Muscle layer of colon (tissue), 2 donors: ENCODE results near the gene NARS2.
"Not testable (repeated sequence)": the region's sequence is repeated elsewhere in the genome, so short reads cannot be mapped to it uniquely, and the experiment has no call there.

Source experiments
- H3K27ac ChIP-seq: one replicate; pipeline ENCODE4 v1.7.0; 2013; ENCODE audit warnings: low read depth, mild to moderate bottlenecking, low read length, moderate library complexity
- H3K27me3 ChIP-seq, 2 donors: one replicate each; pipeline ENCODE4 v1.7.0; 2013; ENCODE audit warnings: low read length in 2 of 2, mild to moderate bottlenecking in 2 of 2; ENCODE audit not compliant: insufficient read depth in 2 of 2, control insufficient read depth in 1 of 2
- H3K36me3 ChIP-seq: one replicate; pipeline ENCODE4 v1.7.0; 2013; ENCODE audit warnings: mild to moderate bottlenecking, low read length; ENCODE audit not compliant: insufficient read depth
- H3K4me1 ChIP-seq: one replicate; pipeline ENCODE4 v1.7.0; 2013; ENCODE audit warnings: mild to moderate bottlenecking, low read length; ENCODE audit not compliant: insufficient read depth
- H3K4me3 ChIP-seq, 2 donors: one replicate each; pipeline ENCODE4 v1.7.0; 2013; ENCODE audit warnings: low read length in 2 of 2, low read depth in 1 of 2, mild to moderate bottlenecking in 1 of 2, moderate library complexity in 1 of 2
- H3K9ac ChIP-seq: one replicate; pipeline ENCODE4 v1.7.0; 2013; ENCODE audit warnings: low read length
- H3K9me3 ChIP-seq: one replicate; pipeline ENCODE4 v1.7.0; 2013; ENCODE audit warnings: mild to moderate bottlenecking, low read length
- donor health status: abdominal sarcoma.
- donor health status: Adenocarcinoma of cecum.

NARS2 gene

GRCh38 chr11:78602771-78603170, 28.1 kb upstream of the NARS2 start:
- H3K4me1 ChIP-seq, H3K36me3 ChIP-seq, H3K9ac ChIP-seq, H3K27ac ChIP-seq, H3K9me3 ChIP-seq, H3K27me3 ChIP-seq, H3K4me3 ChIP-seq: not testable (repeated sequence)

GRCh38 chr11:78601066-78601465, 26.4 kb upstream of the NARS2 start:
- not testable (repeated sequence) for H3K4me3 ChIP-seq, H3K4me1 ChIP-seq, H3K9me3 ChIP-seq, H3K27ac ChIP-seq, H3K9ac ChIP-seq, H3K27me3 ChIP-seq, H3K36me3 ChIP-seq

DNA sequence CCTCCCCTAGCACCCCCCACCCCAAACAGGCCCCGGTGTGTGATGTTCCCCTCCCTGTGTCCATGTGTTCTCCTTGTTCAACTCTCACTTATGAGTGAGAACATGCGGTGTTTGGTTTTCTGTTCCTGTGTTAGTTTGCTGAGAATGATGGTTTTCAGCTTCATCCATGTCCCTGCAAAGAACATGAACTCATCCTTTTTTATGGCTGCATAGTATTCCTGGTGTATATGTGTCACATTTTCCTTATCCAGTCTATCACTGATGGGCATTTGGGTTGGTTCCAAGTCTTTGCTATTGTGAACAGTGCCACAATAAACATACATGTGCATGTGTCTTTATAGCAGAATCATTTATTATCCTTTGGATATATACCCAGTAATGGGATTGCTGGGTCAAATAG, 22.9 kb upstream of the NARS2 start:
- not testable (repeated sequence) for H3K4me3 ChIP-seq, H3K4me1 ChIP-seq, H3K9me3 ChIP-seq, H3K27me3 ChIP-seq, H3K9ac ChIP-seq, H3K27ac ChIP-seq, H3K36me3 ChIP-seq

DNA sequence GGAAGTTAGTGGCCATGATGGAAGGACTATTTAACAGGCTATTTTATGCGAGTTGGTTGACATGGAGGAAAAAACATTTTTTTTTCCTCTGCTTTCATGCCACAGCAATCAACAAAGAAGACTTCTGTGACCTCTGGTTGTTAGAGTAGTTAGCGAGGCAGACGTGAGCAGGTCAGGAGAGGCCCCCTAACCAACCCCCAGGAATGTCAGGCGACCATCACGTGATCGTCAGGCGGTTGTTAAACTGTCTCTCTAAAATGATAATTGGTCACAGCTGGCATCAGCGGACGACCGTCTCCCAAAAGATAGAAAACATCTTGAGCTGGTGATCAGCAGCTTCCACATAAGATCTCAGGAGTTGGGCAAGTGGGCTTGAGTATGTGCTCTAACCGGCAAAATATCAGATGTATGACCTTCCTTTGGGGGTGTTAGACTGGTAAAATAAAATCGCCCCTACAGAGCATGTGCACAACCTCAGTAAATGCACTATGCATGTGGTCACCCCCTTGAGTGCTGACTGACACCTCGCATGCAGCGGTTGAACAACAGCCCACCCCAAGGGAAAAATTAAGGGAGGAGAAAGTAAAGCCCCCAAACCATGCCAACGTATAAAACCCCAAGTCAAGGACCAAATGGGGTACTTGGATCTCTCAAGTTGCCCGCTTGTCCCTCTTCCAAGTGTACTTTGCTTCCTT, 20.9 kb upstream of the NARS2 start:
- no peak overlapping the region for H3K4me3 ChIP-seq
- H3K27me3 ChIP-seq, result no peaks in the 10 kb centered on the region
- H3K9me3 ChIP-seq, result no peaks in the 10 kb centered on the region
- no peaks in the 10 kb centered on the region for H3K4me1 ChIP-seq
- no peak overlapping the region for H3K27ac ChIP-seq
- no peak overlapping the region for H3K9ac ChIP-seq
- no peaks in the 10 kb centered on the region for H3K36me3 ChIP-seq

GRCh38 chr11:78594814-78595213, 20.1 kb upstream of the NARS2 start:
- no peak overlapping the region for H3K27ac ChIP-seq

GRCh38 chr11:78588517-78588916, 13.9 kb upstream of the NARS2 start:
- no peak overlapping the region for H3K9ac ChIP-seq
- no peak overlapping the region for H3K4me3 ChIP-seq
- H3K27ac ChIP-seq, result no peak overlapping the region
- no peaks in the 10 kb centered on the region for H3K4me1 ChIP-seq
- no peaks in the 10 kb centered on the region for H3K9me3 ChIP-seq
- no peaks in the 10 kb centered on the region for H3K27me3 ChIP-seq
- H3K36me3 ChIP-seq, result no peaks in the 10 kb centered on the region

More at GRCh38 chr11:78594814-78595213, 20.1 kb upstream of the NARS2 start:
- Histone ChIP-seq H3K27me3 (no peaks in the 10 kb centered on the region), H3K9ac (no peak overlapping the region), H3K36me3 (no peaks in the 10 kb centered on the region), H3K4me1 (no peaks in the 10 kb centered on the region), H3K4me3 (no peak overlapping the region), H3K9me3 (no peaks in the 10 kb centered on the region)

- Histone ChIP-seq H3K27me3 (no peaks in the 10 kb centered on the region), H3K9me3 (peaks cover 7% of the 10 kb centered on the region), H3K9ac (no peak overlapping the region), H3K4me1 (no peaks in the 10 kb centered on the region), H3K36me3 (no peaks in the 10 kb centered on the region), H3K27ac (no peak overlapping the region), H3K4me3 (no peak overlapping the region)
Observed at GRCh38 chr11:78587446-78587845, 12.8 kb upstream of the NARS2 start.

- no peak overlapping the region for H3K9ac ChIP-seq
- H3K4me1 ChIP-seq, result no peaks in the 10 kb centered on the region
- H3K4me3 ChIP-seq, result no peak overlapping the region
- H3K9me3 ChIP-seq, result peaks cover 8% of the 10 kb centered on the region
- H3K36me3 ChIP-seq, result no peaks in the 10 kb centered on the region
- H3K27ac ChIP-seq, result no peak overlapping the region
- H3K27me3 ChIP-seq, result no peaks in the 10 kb centered on the region
Observed at GRCh38 chr11:78586452-78587046, 11.9 kb upstream of the NARS2 start.

- H3K36me3 ChIP-seq, result no peaks in the 10 kb centered on the region
- no peaks in the 10 kb centered on the region for H3K4me1 ChIP-seq
- no peak overlapping the region for H3K9ac ChIP-seq
- no peaks in the 10 kb centered on the region for H3K27me3 ChIP-seq
- peaks cover 8% of the 10 kb centered on the region for H3K9me3 ChIP-seq
- H3K4me3 ChIP-seq, result no peak overlapping the region
- no peak overlapping the region for H3K27ac ChIP-seq
Observed at GRCh38 chr11:78583889-78584288, 9.2 kb upstream of the NARS2 start.

DNA sequence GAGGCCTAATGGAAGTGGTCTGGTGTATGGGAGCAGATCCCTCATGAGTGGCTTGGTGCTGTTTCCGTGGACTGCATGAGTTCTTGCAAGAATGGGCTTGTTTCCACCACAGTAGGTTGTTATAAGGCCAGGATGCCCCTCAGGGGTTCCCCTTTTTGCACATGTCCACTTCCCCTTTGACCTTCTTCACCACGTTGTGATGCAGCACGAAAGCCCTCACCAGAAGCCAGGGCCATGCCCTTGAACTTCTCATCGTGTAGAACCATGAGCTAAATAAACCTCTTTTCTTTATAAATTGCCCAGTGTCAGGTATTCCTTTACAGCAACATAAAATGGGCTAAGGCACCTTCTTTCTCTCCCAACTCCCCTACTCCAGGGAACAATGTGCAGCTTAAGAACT, 2.8 kb upstream of the NARS2 start:
- Histone ChIP-seq H3K9me3 (peaks cover under 1% of the 10 kb centered on the region), H3K27ac (no peak overlapping the region), H3K4me1 (peaks cover 15% of the 10 kb centered on the region), H3K9ac (no peak overlapping the region), H3K4me3 (no peak overlapping the region), H3K27me3 (no peaks in the 10 kb centered on the region), H3K36me3 (no peaks in the 10 kb centered on the region)

- Histone ChIP-seq H3K36me3 (no peaks in the 10 kb centered on the region), H3K27ac (no peak overlapping the region), H3K9me3 (no peaks in the 10 kb centered on the region), H3K4me1 (peaks cover 15% of the 10 kb centered on the region), H3K4me3 (no peak overlapping the region), H3K27me3 (no peaks in the 10 kb centered on the region), H3K9ac (no peak overlapping the region)
Observed at GRCh38 chr11:78576549-78577097, 2.0 kb upstream of the NARS2 start.

GRCh38 chr11:78575478-78575877, 814 bp upstream of the NARS2 start:
- Histone ChIP-seq H3K27ac (peak overlapping the region; percentile 93), H3K9ac (peak overlapping the region; percentile 63), H3K27me3 (no peaks in the 10 kb centered on the region), H3K4me1 (peaks cover 15% of the 10 kb centered on the region), H3K9me3 (no peaks in the 10 kb centered on the region), H3K36me3 (peaks cover 5% of the 10 kb centered on the region), H3K4me3 (peak overlapping the region; percentile 81 to 93)
